H1 (cell line): ENCODE data around the gene FBXO44. TPM values are rescaled to one million over a fixed set of nuclear protein-coding genes. Genes with fewer than 3 reads are reported as not detected.

Experiments used
- CHD7 ChIP-seq: fragments of 300-600 bp; sonication (generic); IDR thresholded peaks from 2 replicates; pipeline ENCODE4 v1.7.1; 2012; ENCODE audit warnings: low read length, moderate library complexity, mild to moderate bottlenecking, inconsistent platforms; ENCODE audit not compliant: insufficient replicate concordance
- EP300 ChIP-seq, 2 experiments: IDR thresholded peaks; 1 replicate in 1 of 2; 2 replicates in 1 of 2; pipeline ENCODE4 v1.6.1; 2011 to 2012; ENCODE audit warnings: low read depth in 2 of 2, low read length in 2 of 2, mild to moderate bottlenecking in 2 of 2, borderline replicate concordance in 1 of 2, inconsistent platforms in 1 of 2, moderate library complexity in 1 of 2
- EZH2 ChIP-seq: fragments of 200-600 bp; sonication (generic); IDR thresholded peaks from 2 replicates; pipeline ENCODE4 v1.7.1; 2012; ENCODE audit warnings: low read depth, mild to moderate bottlenecking, moderate library complexity, low read length, inconsistent platforms; ENCODE audit not compliant: severe bottlenecking
- POLR2AphosphoS5 ChIP-seq: IDR thresholded peaks from 2 replicates; pipeline ENCODE4 v1.6.1; 2011; ENCODE audit warnings: low read depth, low read length
- TAF1 ChIP-seq: IDR thresholded peaks from 2 replicates; pipeline ENCODE4 v1.6.1; 2011; ENCODE audit warnings: mild to moderate bottlenecking, low read depth, low read length
- polyA plus RNA-seq, 7 experiments: library from polyadenylated mRNA; depleted of rRNA in 3 of 7; stranded (reverse) in 5 of 7; unstranded in 2 of 7; fragments of >200 nt in 5 of 7; fragments of 200-250 nt in 2 of 7; gene quantifications; 1 replicate in 5 of 7; 2 replicates in 1 of 7; 4 replicates in 1 of 7; pipeline versions ENCODE4 v1.2.1 to v1.2.3, GENCODE V29; 2011 to 2013; ENCODE audit warnings: missing spikeins in 2 of 7, mixed read lengths in 2 of 7
- total RNA-seq: library from RNA; stranded (reverse); fragmentation: NEBNext Ultra II Directional; extraction: Animal tissue kit (Norgen Biotek cat#: 25700); gene quantifications from 2 replicates; pipeline ENCODE4 v1.2.1, GENCODE V29; 2021

The FBXO44 gene
- total and polyA plus RNA-seq, 2 of the 8 experiments (the other 6 are each of a cell fraction or from before 2014, with no cell fraction given): 27.0 to 27.2 TPM

DNA sequence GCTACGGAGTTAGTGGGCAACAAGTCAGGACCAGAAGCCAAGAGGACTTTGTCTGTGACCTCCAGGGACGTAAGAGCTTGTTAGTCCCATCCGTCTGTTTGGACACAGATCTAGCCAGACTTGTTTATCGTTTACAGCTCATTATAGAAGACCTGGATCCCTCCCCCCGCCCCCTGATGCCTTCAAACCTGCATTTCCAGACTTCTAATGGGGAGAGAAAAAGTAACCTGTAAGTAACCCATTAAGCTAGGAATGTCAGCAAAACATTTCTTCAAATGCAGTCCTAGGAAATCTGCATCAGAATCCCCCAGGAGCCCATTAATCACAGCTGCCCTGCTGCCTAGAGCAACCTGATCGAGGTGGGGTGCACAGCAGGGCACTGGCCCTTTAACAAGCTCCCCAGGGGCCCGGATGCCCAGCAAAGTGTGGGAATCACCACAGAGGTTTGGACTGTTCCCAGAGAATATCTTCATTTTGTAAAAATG lies 27.7 kb downstream of the FBXO44 start (continued):
- TF ChIP-seq CHD7 (peak; percentile 90), TAF1 (peak; percentile 60), EZH2 (no peak), EP300 (IDR thresholded peaks at IDR 0.05; ENCODE audit: borderline replicate concordance in 1 of 2, low read depth in 2 of 2, low read length in 2 of 2) (peak in 1 of 2 experiments; percentile 73; a peak in 1 of 3 replicates), POLR2AphosphoS5 (0 out of 2 replicates have a peak, but pooled peaks have one; percentile 18)
